Islet of Langerhans (tissue), 1 donor: ENCODE results near the gene VSTM2L.

Experiments
- FAIRE-seq: peaks from one replicate; lab custom pipeline; 2011; peaks lifted over from hg19 to GRCh38; lab: Jason Lieb, UNC

The VSTM2L gene

DNA sequence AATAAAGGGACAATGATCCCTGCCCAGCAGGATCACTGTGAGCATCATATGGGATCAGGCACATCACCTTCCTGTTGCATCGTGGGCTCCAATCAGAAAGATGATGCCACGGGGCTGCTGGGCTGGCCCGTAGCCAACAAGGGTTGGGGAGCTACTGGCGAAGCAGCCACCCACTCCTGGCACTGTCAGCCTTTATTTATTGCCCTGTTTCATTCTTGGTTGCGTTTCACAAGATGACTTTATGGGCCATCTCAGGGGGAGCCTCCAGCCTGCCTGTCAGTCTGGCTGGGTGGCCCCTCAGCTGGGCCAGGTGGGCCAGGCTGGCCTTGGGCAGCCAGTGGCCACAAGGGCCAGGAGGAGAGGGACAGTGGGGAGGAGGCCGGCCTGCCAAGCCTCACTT is 17.3 kb downstream of the VSTM2L start:
- FAIRE-seq, result no peak

DNA sequence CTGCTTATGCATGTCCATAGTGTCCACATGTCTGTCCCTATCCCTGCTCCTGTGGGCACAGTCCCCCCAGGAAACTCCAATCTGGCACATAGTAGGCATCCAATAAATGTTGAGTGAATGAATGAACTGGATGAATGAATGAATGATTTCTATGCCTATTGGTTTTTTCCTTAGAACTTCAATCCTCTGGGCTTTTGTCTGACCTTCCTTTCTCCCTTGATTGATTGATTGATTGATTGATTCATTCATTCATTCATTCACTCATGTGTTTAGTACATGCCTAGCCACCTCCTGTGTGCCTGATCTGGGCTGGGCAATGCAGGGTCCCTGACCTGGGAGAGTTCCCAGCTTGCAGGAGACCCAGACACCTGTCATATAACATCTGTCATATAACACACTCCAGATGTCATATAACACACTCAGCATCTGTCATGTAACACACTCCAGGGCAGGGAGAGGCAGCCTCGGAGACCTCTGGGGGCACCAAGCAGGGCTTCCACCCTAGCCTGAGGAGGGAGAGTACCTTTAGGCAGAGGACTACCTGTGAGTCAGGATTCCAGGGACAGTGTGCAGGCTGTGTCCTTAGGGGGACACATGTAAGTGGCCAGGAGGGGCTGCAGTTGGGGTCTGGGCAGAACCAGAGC is 17.9 kb downstream of the VSTM2L start:
- FAIRE-seq, result no peak

DNA sequence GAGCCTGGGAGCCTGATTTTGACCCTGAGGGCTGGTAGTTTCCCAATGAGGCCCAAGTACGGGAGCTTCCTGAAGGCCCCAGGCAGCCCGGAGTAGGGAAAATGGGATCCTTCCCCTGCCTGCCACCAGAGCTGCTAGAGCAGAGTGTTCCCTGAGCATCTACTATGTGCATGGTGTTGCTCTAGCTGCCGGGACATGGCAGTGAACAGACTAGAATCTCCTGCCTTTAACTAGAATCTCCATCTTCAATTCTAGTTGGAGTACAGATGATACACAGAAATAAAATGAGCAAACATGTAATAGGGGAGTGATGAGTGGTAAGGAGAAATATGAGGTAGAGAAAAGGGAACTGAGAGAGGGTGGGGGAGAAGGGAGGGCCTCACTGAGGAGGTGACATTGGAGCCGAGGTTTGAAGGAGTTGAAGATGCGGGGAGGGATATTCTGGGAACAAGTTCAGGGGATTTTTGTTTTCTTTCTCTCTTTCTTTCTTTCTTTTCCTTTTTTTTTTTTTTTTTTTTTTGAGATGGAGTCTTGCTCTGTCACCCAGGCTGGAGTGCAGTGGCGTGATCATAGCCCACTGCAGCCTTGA is 18.5 kb downstream of the VSTM2L start:
- no peak for FAIRE-seq

DNA sequence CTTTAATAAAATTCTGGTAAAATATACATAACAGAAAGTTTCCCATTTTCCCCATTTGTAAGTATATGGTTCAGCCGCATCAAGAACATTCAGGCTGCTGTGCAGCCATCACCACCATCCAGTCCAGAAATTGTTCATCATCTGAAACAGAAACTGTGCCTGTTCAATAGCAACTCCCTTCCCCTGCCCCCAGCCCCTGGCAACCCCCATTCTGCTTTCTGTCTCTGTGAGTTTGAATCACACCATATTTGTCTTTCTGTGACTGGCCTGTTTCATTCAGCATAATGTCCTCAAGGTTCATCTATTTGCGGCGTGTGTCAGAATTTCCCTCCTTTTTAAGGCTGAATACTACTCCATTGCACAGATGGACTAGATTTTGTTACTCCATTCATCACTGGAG is 19.1 kb downstream of the VSTM2L start:
- FAIRE-seq, result no peak

DNA sequence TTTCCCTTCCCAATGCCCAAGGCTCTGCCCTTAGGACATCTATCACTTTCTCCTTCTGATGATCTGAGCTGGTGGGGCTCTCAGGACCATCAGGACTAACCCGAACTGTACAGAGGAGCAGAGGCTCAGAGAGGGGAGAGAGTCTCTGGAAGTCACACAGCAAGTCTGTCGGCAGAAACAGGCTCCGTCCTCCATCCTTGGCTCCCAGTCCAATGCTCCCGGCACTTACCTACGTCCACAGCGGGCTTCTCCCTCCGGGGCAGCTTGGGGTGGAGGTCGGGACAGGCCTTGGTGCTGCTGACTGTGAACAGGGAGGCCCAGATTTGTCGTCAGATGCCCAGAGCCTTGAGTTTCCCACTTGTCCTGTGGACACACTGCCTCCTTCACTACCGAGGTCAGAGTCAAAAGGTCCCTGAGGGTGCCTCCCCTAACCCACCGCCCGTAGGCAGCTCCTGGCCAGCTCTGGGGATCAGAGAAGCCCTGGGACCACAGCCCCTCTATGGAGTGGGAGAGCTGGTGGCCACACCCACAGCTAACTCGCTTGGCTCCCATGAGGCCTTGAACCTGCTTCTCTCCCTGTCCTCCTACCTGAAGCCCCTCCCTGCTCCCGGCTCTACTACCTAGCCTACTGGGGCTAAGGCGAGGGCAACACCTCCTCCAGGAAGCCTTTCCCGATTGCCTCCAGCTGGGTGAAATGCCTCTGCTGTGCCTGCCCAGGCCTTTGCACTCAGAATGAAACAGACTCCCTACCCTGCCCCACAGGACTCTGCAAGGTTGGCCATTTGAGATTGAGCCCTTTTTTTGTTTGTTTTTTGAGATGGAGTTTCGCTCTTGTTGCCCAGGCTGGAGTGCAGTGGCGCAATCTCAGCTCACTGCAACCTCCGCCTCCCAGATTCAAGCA is 22.6 kb downstream of the VSTM2L start:
- no peak for FAIRE-seq

DNA sequence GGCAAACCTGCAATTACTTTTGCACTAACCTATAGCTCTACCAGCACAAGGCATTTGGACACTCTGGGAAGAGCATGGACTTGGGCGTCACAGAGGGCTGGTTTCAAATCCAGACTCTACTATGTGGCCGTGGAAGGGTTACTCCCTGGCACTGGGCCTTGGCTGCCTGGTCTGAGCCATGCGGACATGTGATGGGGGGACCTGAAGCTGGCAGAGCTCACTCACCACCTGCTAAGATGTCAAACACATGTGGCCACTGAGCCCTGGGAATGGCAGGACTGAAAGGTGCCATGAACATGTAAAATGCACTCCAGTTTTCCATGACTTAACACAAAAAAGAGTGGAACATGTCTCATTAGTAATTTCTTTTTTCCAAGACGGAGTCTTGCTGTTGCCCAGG is 23.7 kb downstream of the VSTM2L start:
- FAIRE-seq, result no peak

DNA sequence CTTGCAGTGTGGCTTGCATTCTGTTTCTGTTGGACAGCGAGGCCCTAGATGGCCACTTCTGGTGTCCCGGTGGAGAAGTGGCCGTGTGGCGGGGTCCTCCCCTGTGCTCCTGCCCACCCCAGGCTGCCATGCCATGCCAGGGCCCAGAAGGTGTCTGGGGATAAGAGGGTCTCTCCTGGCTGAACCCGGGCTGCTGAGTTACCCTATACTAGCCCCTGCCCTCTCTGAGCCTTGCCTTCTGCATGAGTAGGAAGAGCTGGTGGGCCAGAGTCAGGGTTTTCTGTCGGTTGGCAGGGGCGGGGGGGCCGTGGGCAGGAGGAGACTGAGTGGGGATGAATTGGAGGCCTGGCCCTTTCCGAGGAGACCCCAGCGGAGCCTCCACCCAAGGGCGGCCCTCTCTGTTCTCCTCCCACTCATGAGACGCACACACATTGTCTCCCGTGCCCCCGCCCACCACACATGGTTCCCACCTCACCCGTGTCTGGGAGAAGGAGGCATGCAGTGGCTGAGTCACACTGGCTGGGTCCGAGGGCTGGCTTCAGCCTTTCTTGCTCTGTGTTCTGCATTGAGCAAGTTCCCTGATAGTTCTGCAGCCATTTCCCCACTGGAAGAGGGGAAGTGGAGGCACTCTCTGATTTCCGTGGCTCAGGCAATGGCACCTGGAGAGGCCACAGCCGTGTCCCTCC is 24.6 kb downstream of the VSTM2L start:
- no peak for FAIRE-seq

DNA sequence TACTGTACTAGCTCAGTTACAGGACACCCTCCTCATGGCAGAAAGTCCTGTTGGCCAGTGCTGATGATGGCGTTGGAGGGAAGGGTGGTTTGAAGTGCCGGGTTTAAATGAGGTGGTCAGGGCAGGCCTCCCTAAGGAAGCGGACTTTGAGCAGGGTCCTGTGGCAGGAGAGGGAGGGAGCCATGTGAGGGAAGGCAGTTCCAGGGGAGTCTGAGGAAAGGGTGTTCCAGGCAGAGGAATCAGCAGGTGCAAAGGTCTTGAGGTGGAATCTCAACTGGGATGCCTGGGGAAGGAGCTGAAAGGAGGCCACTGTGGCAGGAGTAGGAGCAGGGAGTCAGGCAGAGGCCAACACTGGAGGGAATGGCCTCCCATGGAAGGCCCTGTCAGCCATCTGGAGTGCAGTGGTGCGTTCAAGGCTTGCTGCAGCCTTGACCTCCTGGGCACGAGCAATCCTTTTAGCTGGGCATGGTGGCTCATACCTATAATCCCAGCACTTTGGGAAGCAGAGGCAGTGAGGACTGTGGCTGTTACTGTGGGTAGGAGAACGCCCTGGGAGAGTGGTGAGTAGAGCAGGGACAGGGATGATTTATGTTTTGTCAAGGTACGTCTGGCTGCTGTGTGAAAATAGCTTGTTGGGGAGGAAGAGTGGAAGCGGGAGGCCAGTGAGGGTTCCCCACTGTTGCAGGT is 26.2 kb downstream of the VSTM2L start:
- FAIRE-seq, result no peak

DNA sequence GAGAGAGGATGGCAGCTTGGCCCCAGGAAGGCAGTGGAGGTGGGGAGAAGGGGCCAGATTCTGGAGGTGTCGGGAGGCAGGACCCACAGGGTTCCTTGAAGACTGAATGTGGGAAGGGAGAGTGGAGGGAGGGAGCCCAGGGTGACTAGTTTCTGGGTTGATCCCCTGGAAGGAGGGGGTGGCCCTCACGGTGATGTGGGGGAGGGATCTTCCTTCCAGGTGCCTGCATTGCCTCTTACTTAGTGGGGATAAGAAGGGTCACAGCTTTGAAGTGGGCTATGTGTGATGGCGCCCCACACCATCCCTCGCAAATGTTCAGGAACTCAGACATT is 26.7 kb downstream of the VSTM2L start:
- FAIRE-seq, result no peak

DNA sequence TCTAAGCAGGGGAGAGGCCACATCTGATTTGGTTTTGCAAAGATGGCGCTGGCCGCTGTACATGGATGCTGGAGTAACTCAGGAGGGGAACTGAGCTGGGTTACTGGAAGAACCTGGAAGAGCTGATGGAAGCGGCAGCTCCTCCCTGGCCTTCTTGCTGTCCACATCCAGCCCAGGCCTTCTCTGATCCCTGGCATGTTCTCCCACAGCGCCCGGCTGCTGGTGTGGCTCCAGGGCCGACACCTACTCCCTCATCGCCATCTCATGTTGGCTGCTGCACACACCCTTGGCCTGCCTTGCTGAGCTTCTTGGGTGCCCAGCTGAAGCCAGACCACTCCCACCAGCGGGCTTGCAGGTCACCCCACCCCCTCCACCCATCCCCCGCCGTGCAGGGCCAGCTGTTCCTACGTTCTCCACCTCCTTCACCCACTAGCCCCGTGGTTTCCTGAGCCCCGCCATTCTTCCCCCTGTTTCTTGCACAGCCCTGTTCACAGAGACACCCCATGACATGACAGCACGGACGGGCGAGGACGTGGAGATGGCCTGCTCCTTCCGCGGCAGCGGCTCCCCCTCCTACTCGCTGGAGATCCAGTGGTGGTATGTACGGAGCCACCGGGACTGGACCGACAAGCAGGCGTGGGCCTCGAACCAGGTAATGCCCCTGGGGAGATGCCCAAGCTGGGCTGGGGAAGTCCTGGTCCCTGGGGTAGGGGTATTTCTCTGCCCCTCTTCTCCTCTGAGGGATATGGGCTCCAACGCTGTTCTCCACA is 28.4 kb downstream of the VSTM2L start:
- FAIRE-seq, result no peak

DNA sequence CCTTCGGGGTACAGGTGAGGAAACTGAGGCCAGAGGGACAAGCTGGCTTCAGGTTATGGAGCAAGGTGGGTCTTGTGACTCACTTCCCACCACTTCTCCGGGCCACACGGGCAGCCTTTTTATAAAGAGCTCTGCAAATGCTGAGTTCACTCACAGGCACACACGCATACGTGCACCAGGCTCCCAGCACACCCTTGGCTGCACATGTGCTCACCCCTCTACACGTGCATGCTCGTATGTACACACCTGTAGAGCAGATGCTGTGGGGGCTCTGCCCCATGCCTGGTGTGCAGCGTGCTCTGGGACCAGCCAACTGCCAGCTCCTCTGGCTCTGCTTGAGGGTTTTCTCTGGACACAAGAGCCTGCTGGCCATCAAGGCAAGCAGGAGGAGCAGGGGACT is 29.1 kb downstream of the VSTM2L start:
- FAIRE-seq, result no peak

DNA sequence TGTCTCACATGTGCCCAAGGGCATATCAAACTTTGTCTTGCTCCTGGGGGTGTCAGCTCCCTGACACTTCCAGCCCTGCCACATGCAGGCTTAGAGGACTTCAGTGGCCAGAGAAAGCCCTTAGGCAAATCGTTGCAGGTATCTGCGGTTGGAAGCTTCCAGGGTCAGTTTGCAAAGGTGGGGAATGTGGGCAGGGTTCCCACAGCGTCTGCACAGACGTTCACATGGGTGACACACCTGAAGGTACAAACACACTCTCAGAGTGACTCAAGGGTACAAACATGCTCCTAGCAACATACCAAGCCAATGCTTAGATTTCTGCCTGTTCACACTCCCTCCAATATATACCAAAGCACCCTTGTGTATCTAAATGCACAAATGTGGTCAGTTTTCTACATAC is 30.0 kb downstream of the VSTM2L start:
- no peak for FAIRE-seq

DNA sequence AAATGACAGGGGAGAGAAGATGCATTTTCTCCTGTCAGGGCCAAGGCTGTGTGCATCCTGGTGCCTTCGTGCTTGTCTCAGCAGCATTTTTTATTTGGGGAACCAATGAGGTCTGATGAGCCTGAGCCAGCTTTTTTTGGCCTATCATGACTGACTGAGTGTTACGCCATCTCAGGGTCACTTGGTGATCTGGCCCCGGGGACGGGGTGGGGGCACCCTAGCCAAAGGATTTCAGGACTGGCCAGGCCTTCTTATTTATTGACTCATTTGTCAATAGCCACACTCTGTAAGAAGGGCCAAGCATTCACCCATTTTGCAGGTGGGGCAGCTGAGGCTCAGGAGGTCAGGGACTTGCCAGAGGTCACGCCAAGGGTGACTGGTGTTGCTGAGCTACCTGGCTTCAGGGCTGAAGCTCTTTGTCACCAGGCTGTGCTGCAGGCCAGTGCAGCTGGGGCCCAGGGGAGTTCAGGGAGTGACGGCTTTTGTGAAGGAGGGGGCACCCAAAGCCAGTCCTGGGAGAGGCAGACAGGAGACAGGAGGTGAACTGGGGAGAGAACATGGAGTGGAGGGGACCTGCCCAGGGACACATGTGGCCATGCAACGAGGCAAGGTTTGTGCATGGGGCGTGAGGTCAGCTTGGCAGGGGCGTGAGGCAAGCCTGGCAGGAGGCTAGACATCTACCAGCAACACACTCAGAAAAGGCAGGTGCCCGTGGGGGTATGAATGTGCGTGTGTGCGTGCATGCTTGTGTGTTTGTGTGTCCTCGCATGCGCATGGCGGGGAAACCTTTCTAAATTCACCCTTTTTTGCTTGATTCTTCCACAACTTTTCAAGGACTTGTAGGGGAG is 31.1 kb downstream of the VSTM2L start:
- FAIRE-seq, result no peak

DNA sequence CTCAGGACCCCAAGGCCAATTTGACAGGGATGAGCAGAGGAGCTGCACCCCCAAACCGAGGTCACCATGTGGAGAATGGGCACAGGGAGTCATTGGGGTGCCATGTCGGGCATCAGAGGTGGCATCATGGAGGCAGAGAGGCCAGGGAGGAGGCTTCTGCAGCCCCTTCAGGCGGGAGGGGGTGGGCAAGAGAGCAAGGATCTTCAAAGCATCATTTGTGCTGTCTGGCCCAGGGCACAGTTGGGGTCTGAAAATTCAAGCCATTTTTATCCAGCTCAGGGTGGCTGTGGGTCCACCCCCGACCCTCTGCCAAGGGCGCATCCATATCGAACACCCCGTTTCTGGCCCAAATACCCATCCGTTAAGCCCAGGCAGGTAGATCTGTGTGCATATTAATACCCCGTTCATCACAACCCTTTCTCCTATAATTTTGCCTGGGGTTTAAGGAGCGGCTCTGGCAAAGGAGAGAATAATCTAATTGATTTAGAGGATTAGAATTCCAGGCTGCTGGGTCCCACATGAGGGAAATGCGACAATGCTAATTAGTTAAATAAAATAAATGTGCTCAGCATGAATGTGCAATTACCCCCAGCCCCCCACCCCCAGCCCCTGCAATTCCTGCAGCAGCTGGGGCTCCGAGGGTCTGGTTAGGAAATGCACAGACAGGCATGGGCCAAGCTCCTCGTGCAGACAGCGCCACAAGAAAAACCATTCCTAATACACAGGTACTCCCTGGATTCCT is 31.9 kb downstream of the VSTM2L start:
- no peak for FAIRE-seq

DNA sequence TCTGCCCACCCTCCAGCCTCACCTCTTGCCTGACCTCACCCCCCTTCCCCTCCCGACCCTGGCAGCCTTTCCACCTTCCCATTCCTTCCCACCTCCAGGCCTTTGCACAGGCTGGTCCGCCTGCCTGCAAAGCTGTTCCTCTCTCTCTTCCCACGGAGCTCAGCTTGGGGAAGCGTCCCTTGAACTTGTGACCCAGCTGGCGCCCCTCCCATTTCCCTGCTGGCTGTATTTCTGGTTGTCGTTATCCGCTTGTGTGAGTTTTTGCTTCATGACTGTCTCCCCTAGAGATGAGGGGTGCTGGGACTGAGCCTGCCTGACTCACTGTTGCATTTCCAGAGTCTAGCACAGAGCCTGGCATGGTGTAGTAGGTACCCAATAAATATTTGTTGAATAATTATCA is 32.5 kb downstream of the VSTM2L start:
- FAIRE-seq, result no peak

DNA sequence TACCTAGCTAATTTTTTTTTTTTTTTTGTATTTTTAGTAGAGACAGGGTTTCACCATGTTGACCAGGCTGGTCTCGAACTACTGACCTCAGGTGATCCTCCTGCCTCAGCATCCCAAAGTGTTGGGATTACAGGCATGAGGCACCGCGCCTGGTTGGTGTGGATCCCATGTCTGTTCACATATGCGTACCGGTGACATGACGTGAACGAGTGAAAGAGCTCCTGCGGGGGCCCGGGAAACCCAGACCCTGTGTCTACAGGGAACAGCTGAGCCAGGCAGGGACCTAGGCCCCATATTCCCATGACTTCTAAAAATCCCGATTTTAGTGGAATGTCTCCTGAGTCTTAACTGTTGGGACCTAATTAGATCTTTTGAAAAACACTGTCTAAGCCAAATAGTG is 33.1 kb downstream of the VSTM2L start:
- FAIRE-seq, result no peak

DNA sequence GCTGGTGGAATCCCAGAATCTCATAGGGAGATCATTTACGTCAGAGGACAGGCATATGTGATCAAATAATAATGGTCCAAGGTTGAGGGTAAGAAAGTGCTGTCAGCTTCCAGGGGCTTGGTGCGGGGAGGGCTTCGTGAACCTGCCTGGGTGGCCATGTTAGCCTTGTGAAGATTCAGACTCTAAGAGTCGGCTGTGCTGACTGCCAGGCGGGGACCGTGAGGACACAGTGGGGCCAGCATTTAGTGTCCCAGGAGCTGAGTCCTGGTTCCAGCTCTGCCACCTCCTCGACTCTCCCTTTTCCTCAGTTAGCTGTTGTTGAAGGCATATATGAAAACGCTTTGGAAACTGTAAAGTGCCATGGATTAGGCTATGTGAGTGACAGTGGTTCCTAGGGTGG is 33.5 kb downstream of the VSTM2L start:
- no peak for FAIRE-seq

DNA sequence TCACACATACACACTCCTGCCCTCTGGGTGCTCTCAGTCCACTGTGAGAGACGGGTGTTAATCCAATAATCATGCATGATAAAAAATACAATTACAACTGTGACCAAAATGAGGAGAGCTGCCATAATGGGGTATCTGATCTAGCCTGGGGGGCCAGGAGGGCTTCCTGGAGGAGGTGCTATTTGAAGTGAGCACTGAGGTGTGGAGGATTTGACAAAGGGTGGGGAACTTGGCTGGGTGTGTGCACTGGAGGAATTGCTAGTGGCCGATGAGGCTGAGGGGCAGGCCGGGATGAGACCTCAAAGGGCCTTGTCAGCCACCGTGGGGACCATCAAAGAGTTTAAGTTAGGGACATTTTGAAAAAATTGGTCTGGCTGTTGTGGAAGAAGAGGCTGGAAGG is 34.8 kb downstream of the VSTM2L start:
- FAIRE-seq, result no peak

DNA sequence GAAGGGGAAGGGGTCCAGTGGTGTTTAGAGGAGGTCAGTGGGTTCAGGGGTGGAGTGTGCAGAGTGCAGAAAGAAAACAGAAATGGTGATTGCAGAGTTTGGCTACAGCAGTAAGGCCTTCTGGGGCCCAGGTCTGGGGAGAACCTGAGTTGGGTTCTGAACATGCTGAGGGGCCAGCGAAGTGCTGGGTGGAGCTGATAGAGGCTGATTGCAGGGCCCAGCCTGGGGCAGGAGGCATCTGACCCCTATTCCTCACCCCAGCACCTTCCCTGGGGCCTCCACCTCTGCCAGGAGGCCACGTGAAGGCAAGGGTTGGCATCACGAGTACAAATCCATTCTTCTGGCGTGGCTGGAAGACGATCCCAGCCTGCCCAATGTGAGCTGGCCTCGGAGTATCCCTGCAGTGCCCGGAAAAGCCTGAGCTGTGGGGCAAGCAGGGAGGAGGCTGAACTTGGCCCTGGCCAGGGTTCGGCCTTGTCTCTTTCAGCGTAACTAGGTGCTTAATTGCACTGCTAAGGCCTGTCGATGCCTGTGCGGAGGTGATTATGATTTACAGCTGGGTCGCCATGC is 35.3 kb downstream of the VSTM2L start:
- no peak for FAIRE-seq

DNA sequence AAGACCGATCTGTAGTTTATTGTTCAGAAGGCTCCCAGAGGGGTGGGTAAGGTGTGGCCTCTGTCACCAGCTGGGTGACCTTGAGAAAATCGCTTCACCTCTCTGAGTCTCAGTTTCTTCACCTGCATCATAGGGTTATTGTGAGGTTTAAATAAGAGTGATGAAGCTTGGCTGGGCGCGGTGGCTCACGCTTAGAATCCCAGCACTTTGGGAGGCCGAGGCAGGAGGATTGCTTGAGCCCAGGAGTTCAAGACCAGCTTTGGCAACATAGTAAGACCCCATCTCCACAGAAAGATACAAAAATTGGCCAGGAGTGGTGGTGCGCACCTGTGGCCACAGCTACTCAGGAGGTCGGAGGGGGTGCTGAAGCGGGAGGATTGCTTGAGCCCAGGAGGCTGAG is 36.0 kb downstream of the VSTM2L start:
- FAIRE-seq, result no peak
